Urothelium cell line (cell line): ENCODE measurements around the gene OTC.

ENCODE experiments used
- DNase-seq: peaks from one replicate; pipeline ENCODE4 v3.0.0; 2011; ENCODE audit warnings: low spot score, mixed read lengths
- FAIRE-seq: peaks from 2 replicates; lab custom pipeline; 2011; peaks lifted over from hg19 to GRCh38; lab: Jason Lieb, UNC

The OTC gene

DNA sequence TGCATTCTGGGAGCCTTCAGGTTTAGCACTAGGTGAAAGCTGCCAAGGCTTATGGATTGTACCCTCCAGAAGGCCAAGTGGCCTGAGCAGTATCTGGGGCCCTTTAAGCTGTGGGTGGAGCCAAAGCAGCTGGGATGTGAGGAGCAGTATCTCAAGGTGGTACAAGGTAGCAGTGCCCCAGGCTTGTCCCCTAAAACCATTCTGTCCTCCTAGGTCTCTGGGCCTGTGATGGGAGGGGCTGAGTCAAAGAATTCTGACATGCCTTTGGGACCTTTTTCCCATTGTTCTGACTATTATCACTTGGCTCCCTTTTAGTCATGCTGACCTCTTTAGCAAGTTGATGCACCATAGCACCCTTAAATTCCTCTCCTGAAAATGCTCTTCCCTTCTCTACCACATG lies 109.9 kb downstream of the OTC start:
- FAIRE-seq (no peak), DNase-seq (no peak)

DNA sequence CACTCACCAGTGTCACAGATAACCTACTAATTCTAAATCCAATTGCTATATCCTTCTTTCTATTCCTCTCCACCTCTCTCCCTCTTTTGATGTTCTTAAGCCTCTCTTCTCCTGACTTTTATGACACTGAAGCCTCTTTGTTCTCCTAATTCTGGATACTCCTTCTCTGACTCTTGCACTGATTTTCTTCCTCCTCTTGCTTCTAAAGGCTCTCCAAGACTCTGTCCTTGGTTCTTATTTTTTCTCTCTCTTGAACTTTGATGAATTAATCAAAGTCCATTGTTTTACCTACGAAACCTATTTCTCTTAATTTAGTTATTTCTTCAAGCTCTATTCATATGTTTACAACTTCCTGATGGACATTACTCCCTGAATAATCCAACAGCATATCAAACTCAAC lies 113.3 kb downstream of the OTC start:
- FAIRE-seq (no peak), DNase-seq (no peak)

- DNase-seq = no peak
- FAIRE-seq = no peak
Observed at GRCh38 chrX:38468563-38469157, 116.3 kb downstream of the OTC start.
